ENCODE data around the gene CDKN2B-AS1. TPM values are rescaled to one million over a fixed set of nuclear protein-coding genes. Genes with fewer than 3 reads are reported as not detected.
A peak's percentile ranks its signal among the peaks of the same experiment; 100 is the strongest.

The CDKN2B-AS1 gene
- total and polyA plus RNA-seq, 8 donors = 0.24 to 0.92 (median 0.55) TPM; not detected in 3

DNA sequence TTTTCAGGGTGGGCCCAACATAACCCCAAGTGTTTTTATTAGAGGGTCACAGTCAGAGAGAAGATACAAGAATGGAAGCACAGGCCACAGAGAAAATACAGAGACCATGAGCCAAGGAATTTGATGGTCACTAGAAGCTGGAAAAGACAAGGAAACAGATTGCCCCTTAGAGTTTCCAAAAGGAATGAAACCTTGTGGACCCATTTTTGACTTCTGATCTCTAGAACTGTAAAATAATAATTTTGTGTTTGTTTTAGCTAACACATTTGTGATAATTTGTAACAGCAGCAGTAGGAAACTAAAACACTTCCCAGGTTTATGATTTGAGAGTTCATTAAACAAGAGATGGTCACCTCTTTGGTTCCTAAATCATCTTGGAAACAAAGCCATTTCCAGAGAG, 22.2 kb upstream of the CDKN2B-AS1 start:
- Histone ChIP-seq H3K27me3 (peaks cover 3 to 87% (median 35%) of the 10 kb centered on the region in 4 donors), H3K36me3 (no peaks in the 10 kb centered on the region), H3K9me3 (no peaks in the 10 kb centered on the region), H3K4me3 (no peak overlapping the region), H3K27ac (no peak overlapping the region), H3K4me1 (no peaks in the 10 kb centered on the region)
- no peak for ATAC-seq
- intact Hi-C loops (cut with DNase I) = no loop called here
- DNase-seq = no peak
- TF ChIP-seq, protein P1, sequence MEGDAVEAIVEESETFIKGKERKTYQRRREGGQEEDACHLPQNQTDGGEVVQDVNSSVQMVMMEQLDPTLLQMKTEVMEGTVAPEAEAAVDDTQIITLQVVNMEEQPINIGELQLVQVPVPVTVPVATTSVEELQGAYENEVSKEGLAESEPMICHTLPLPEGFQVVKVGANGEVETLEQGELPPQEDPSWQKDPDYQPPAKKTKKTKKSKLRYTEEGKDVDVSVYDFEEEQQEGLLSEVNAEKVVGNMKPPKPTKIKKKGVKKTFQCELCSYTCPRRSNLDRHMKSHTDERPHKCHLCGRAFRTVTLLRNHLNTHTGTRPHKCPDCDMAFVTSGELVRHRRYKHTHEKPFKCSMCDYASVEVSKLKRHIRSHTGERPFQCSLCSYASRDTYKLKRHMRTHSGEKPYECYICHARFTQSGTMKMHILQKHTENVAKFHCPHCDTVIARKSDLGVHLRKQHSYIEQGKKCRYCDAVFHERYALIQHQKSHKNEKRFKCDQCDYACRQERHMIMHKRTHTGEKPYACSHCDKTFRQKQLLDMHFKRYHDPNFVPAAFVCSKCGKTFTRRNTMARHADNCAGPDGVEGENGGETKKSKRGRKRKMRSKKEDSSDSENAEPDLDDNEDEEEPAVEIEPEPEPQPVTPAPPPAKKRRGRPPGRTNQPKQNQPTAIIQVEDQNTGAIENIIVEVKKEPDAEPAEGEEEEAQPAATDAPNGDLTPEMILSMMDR (IDR thresholded peaks at IDR 0.05) = no peak
- peak; percentile 9 for FAIRE-seq

DNA sequence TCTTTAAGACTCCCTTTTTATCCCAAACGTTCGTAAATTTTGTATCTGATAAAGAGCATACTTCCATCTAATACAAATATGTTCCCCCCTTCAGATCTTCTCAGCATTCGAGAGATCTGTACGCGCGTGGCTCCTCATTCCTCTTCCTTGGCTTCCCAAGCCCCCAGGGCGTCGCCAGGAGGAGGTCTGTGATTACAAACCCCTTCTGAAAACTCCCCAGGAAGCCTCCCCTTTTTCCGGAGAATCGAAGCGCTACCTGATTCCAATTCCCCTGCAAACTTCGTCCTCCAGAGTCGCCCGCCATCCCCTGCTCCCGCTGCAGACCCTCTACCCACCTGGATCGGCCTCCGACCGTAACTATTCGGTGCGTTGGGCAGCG, 20.3 kb upstream of the CDKN2B-AS1 start:
- TF ChIP-seq, protein P1 (IDR thresholded peaks at IDR 0.05) = no peak
- no peak for ATAC-seq
- intact Hi-C loops (cut with DNase I) = no loop called here
- Histone ChIP-seq H3K27ac (no peak overlapping the region), H3K4me3 (peak overlapping the region; percentile 18 to 59 (median 32)), H3K27me3 (peaks cover 0 to 82% (median 28%) of the 10 kb centered on the region in 4 donors), H3K36me3 (no peaks in the 10 kb centered on the region), H3K4me1 (no peaks in the 10 kb centered on the region), H3K9me3 (no peaks in the 10 kb centered on the region)
- WGBS, 2 donors = 4 to 5% methylated on average over 21 of the region's 21 CpGs
- DNase-seq = peak in 1 of 6 donors; percentile 27
- FAIRE-seq = no peak

DNA sequence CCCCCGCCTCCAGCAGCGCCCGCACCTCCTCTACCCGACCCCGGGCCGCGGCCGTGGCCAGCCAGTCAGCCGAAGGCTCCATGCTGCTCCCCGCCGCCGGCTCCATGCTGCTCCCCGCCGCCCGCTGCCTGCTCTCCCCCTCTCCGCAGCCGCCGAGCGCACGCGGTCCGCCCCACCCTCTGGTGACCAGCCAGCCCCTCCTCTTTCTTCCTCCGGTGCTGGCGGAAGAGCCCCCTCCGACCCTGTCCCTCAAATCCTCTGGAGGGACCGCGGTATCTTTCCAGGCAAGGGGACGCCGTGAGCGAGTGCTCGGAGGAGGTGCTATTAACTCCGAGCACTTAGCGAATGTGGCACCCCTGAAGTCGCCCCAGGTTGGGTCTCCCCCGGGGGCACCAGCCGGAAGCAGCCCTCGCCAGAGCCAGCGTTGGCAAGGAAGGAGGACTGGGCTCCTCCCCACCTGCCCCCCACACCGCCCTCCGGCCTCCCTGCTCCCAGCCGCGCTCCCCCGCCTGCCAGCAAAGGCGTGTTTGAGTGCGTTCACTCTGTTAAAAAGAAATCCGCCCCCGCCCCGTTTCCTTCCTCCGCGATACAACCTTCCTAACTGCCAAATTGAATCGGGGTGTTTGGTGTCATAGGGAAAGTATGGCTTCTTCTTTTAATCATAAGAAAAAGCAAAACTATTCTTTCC, 19.7 kb upstream of the CDKN2B-AS1 start:
- H3K9me3 ChIP-seq = no peaks in the 10 kb centered on the region
- no peaks in the 10 kb centered on the region for H3K36me3 ChIP-seq
- H3K27me3 ChIP-seq = peaks cover under 1 to 78% (median 27%) of the 10 kb centered on the region in 4 donors
- TF ChIP-seq, protein P1 (IDR thresholded peaks at IDR 0.05) = no peak
- ATAC-seq = peak; percentile 85 to 89 (median 88)
- no peak overlapping the region for H3K27ac ChIP-seq
- intact Hi-C loops (cut with DNase I) = no loop called here
- no peak for FAIRE-seq
- peak overlapping the region; percentile 18 to 59 (median 32) for H3K4me3 ChIP-seq
- peak in 4 of 6 donors; percentile 39 to 79 (median 66) for DNase-seq
- no peaks in the 10 kb centered on the region for H3K4me1 ChIP-seq
- 0 to 1% methylated on average over 45 to 51 of the region's 51 CpGs for WGBS, 2 donors

DNA sequence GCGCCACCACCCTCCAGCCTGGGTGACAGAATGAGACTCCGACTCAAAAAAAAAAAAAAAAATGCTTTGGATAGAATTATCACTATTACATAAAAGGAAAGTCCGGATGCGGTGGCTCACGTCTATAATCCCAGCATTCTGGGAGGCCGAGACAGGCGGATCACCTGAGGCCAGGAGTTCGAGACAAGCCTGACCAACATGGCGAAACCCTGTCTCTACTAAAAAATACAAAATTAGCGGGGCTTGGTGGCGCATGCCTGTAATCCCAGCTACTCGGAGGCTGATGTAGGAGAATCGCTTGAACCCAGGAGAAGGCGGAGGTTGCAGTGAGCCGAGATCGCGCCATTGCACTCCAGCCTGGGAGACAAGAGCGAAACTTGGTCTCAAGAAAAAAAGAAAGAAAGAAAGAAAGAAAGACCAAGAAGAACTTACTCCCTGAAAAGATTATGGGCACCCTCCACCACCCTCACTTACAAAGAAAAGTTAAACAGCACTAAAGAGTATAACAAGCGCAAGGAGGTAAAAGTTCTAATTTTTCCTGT, 18.2 kb upstream of the CDKN2B-AS1 start:
- DNase-seq (no peak), FAIRE-seq (no peak), ATAC-seq (no peak)
- H3K36me3 ChIP-seq = no peaks in the 10 kb centered on the region
- H3K9me3 ChIP-seq = no peaks in the 10 kb centered on the region
- no peaks in the 10 kb centered on the region for H3K4me1 ChIP-seq
- peaks cover 5 to 70% (median 20%) of the 10 kb centered on the region in 4 donors for H3K27me3 ChIP-seq
- 21 to 24% methylated on average over 19 of the region's 19 CpGs for WGBS, 2 donors
- no peak overlapping the region for H3K27ac ChIP-seq
- intact Hi-C loops (cut with DNase I) = no loop called here
- H3K4me3 ChIP-seq = no peak overlapping the region
- TF ChIP-seq, protein P1 (IDR thresholded peaks at IDR 0.05) = no peak

DNA sequence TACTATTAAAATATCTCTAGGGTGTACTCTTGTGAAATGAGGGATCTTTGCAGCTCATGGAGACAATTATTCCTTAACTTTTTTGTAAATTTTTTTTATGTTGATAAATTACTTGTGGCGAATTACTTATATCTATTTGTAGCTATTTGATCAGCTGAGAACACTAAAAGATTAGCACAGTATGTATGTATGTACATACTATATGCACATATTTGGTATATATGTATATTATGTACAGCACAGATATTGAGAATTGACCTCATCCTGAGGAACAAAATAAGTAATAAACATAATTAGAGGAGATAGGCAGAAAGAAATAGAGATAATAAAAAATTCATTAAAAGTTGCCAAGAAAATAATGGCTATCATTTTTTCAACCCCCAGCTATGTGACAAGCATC, 12.2 kb upstream of the CDKN2B-AS1 start:
- DNase-seq = no peak
- 30 to 45% methylated on average over 1 of the region's 1 CpG for WGBS, 2 donors
- ATAC-seq = no peak
- H3K27ac ChIP-seq = no peak overlapping the region
- TF ChIP-seq, protein P1 (IDR thresholded peaks at IDR 0.05) = no peak
- no peaks in the 10 kb centered on the region for H3K9me3 ChIP-seq
- H3K27me3 ChIP-seq = peaks cover 0 to 47% (median 9%) of the 10 kb centered on the region in 4 donors
- no peaks in the 10 kb centered on the region for H3K4me1 ChIP-seq
- intact Hi-C loops (cut with DNase I) = no loop called here
- FAIRE-seq = no peak
- H3K4me3 ChIP-seq = no peak overlapping the region
- no peaks in the 10 kb centered on the region for H3K36me3 ChIP-seq
